ENCODE data around the gene LRP2. TPM values are rescaled to one million over a fixed set of nuclear protein-coding genes. Genes with fewer than 3 reads are reported as not detected.

LRP2 gene
- total and polyA plus RNA-seq, 2 of the 4 experiments (the other 2 are of a cell fraction): not detected

- Histone ChIP-seq H3K4me1 (ENCODE audit: control insufficient read depth, insufficient read depth, low read length) (no peaks in the 10 kb centered on the region), H2BK5ac (ENCODE audit: low read depth, low read length, poor library complexity, severe bottlenecking) (no peak overlapping the region), H2AFZ (replicated peaks; ENCODE audit: low read length, poor library complexity) (no peak overlapping the region), H4K5ac (ENCODE audit: low read depth, low read length) (no peak overlapping the region), H3K4ac (ENCODE audit: low read depth, low read length) (no peak overlapping the region), H4K8ac (ENCODE audit: low read depth in 2 of 2, low read length in 2 of 2) (no peak overlapping the region), H2BK15ac (ENCODE audit: low read depth, low read length) (no peak overlapping the region), H3K9ac (ENCODE audit: low read depth, low read length) (no peak overlapping the region), H3K9me3 (ENCODE audit: control insufficient read depth, insufficient read depth, low read length) (no peaks in the 10 kb centered on the region), H2BK20ac (ENCODE audit: low read depth, low read length) (no peak overlapping the region), H3K14ac (replicated peaks; ENCODE audit: low read depth, low read length) (no peak overlapping the region), H3K9me1 (ENCODE audit: insufficient read depth, low read length) (no peaks in the 10 kb centered on the region), H2AK5ac (ENCODE audit: low read depth, low read length) (no peak overlapping the region), H3K4me3 (ENCODE audit: insufficient read depth, low read depth, low read length) (no peak overlapping the region), H3K27ac (ENCODE audit: insufficient read depth, low read length) (no peak overlapping the region), H4K91ac (ENCODE audit: insufficient read depth, low read depth, low read length) (no peak overlapping the region), H2AK9ac (replicated peaks; ENCODE audit: low read depth, low read length, poor library complexity) (no peak overlapping the region), H3K18ac (ENCODE audit: low read depth, low read length) (no peak overlapping the region), H3K36me3 (ENCODE audit: control insufficient read depth, insufficient read depth, low read length) (no peaks in the 10 kb centered on the region), H4K20me1 (ENCODE audit: insufficient read depth, low read length) (no peaks in the 10 kb centered on the region), H3K56ac (ENCODE audit: extremely low read depth, insufficient read depth, low read length) (no peak overlapping the region), H3K4me2 (ENCODE audit: low read depth, low read length) (no peak overlapping the region), H3K79me1 (ENCODE audit: low read depth in 1 of 2, low read length in 2 of 2) (no peaks in the 10 kb centered on the region), H3K23ac (ENCODE audit: low read depth, low read length) (no peak overlapping the region), H2BK120ac (ENCODE audit: low read depth, low read length) (no peak overlapping the region), H3K27me3 (ENCODE audit: control insufficient read depth, insufficient read depth, low read length) (no peaks in the 10 kb centered on the region)
- TF ChIP-seq POLR2A (IDR thresholded peaks at IDR 0.05; ENCODE audit: low read depth, low read length): no peak
- no peak for TF ChIP-seq USF2 (IDR thresholded peaks at IDR 0.05; ENCODE audit: low read depth, low read length)
- TF ChIP-seq NFE2L2 (IDR thresholded peaks at IDR 0.05; ENCODE audit: low read depth, low read length): no peak
- TF ChIP-seq FOS (IDR thresholded peaks at IDR 0.05; ENCODE audit: low read depth, low read length): no peak
- TF ChIP-seq RFX5 (IDR thresholded peaks at IDR 0.05; ENCODE audit: low read depth, low read length): no peak
- no peak for TF ChIP-seq RCOR1 (IDR thresholded peaks at IDR 0.05; ENCODE audit: insufficient replicate concordance, low read length)
- TF ChIP-seq CHD1 (IDR thresholded peaks at IDR 0.05; ENCODE audit: low read depth, low read length): no peak
- no peak for TF ChIP-seq RAD21 (IDR thresholded peaks at IDR 0.05; ENCODE audit: low read length)
- no peak for TF ChIP-seq SMC3 (IDR thresholded peaks at IDR 0.05; ENCODE audit: low read depth, low read length)
- no peak for TF ChIP-seq ELK1 (IDR thresholded peaks at IDR 0.05; ENCODE audit: borderline replicate concordance, low read depth, low read length)
- dilution Hi-C loops (cut with HindIII; ENCODE audit: low sequenced_read_pairs, unreplicated experiment) (no loop called here), intact Hi-C loops (cut with micrococcal nuclease) (no loop called here), in situ Hi-C loops (cut with MboI; ENCODE audit: low sequenced_read_pairs) (no loop called here)
- ATAC-seq (ENCODE audit: low read depth) (no peak), DNase-seq (no peak)
- ChIA-PET POLR2A (ENCODE audit: unreplicated experiment) (no interaction called here), CTCF (no interaction called here)
- WGBS, 2 experiments (ENCODE audit: extremely low coverage in 2 of 2, insufficient read length in 1 of 2): no CpG with 5 or more reads among the region's 6 CpGs
- BruUV-seq (replicated peaks): no TSS peak
Measured at GRCh38 chr2:169087757-169088379, 274.5 kb downstream of the LRP2 start.
